Measurements from ENCODE around the gene WDR45.

Gene WDR45

DNA sequence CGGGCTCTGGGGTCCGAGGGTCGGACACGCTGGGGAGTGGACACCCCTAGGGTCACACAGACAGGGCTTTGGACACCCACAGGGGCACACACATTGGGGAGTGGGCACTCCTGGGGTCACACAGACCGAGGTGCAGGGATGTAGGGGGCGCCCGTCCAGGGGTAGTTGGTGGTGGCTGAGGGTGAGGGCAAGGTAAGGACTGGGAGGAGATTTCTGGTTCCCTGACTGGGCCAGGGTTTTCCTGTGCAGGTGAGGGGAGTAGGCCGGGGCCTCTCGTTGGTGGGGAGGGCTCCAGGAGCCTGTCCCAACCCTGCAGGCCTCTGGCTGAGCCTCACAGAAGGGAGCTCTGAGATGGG is 21.9 kb upstream of the WDR45 start:
- no peak overlapping the region for H3K9ac ChIP-seq
- TF ChIP-seq, protein P1, sequence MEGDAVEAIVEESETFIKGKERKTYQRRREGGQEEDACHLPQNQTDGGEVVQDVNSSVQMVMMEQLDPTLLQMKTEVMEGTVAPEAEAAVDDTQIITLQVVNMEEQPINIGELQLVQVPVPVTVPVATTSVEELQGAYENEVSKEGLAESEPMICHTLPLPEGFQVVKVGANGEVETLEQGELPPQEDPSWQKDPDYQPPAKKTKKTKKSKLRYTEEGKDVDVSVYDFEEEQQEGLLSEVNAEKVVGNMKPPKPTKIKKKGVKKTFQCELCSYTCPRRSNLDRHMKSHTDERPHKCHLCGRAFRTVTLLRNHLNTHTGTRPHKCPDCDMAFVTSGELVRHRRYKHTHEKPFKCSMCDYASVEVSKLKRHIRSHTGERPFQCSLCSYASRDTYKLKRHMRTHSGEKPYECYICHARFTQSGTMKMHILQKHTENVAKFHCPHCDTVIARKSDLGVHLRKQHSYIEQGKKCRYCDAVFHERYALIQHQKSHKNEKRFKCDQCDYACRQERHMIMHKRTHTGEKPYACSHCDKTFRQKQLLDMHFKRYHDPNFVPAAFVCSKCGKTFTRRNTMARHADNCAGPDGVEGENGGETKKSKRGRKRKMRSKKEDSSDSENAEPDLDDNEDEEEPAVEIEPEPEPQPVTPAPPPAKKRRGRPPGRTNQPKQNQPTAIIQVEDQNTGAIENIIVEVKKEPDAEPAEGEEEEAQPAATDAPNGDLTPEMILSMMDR (IDR thresholded peaks at IDR 0.05) = no peak
- H3K4me1 ChIP-seq = no peaks in the 10 kb centered on the region
- no peaks in the 10 kb centered on the region for H3K27me3 ChIP-seq (ENCODE audit: control insufficient read depth, insufficient read depth, low read length)
- H3K4me2 ChIP-seq (ENCODE audit: low read length) = peak overlapping the region; percentile 87
- no peaks in the 10 kb centered on the region for H3K36me3 ChIP-seq (ENCODE audit: control insufficient read depth, insufficient read depth, low read length)
- H3K79me2 ChIP-seq = no peaks in the 10 kb centered on the region
- H3K4me3 ChIP-seq (ENCODE audit: low read depth, low read length) = peak overlapping the region; percentile 70
- H3K9me3 ChIP-seq (ENCODE audit: control insufficient read depth, low read length) = no peaks in the 10 kb centered on the region
- H2AFZ ChIP-seq = peak overlapping the region; percentile 70
- no peak overlapping the region for H3K27ac ChIP-seq

DNA sequence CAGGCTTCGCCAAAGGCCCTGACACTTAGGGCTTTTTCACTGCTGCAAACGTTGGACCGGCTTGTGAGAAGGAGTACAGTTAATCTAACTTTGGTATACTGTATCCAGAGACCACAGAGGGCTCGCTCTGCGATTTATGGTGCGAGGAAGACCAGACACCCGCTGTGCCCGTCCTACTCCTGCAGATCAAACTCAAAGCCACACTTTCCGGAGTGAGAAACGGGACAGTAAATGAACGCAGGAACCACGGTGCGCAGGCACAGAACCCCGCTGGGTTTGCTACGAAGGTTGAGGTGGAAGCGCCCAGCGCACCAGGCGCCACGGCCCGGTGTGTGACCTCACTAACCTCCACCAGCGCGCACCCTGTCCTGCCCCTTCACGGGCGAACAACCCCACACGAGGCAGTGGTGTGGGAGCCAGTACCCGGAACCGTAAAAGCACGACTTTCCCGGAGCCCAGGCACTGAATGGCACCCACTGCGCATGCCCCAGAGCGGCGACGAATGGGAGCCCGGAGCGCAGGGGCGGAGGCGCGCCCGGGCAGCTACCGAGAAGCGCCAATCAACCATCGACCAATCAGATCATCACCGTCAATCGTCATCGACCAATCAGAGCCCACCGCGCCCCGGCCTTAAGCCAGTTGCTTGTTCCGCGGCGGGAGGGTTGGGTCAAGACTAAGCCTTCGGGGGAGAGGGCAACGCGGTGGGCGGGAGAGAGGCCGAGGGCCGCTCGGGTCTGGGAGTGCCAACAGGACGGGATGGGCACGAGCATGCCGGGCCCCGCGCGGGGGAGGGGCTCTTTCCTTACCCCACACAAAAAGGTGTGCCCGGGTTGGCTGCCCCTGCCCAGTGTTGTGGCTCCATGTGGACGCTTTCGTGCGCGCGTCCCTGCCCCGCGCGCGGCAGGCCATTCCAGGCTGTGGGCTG is 21.3 kb upstream of the WDR45 start:
- TF ChIP-seq, protein P1 (IDR thresholded peaks at IDR 0.05) = no peak
- Histone ChIP-seq H3K9ac (no peak overlapping the region), H3K36me3 (ENCODE audit: control insufficient read depth, insufficient read depth, low read length) (no peaks in the 10 kb centered on the region), H3K4me3 (ENCODE audit: low read depth, low read length) (peak overlapping the region; percentile 70), H3K27me3 (ENCODE audit: control insufficient read depth, insufficient read depth, low read length) (no peaks in the 10 kb centered on the region), H3K4me1 (no peaks in the 10 kb centered on the region), H3K79me2 (no peaks in the 10 kb centered on the region), H3K4me2 (ENCODE audit: low read length) (peak overlapping the region; percentile 87), H3K27ac (peak overlapping the region; percentile 53), H3K9me3 (ENCODE audit: control insufficient read depth, low read length) (no peaks in the 10 kb centered on the region), H2AFZ (peak overlapping the region; percentile 84)

DNA sequence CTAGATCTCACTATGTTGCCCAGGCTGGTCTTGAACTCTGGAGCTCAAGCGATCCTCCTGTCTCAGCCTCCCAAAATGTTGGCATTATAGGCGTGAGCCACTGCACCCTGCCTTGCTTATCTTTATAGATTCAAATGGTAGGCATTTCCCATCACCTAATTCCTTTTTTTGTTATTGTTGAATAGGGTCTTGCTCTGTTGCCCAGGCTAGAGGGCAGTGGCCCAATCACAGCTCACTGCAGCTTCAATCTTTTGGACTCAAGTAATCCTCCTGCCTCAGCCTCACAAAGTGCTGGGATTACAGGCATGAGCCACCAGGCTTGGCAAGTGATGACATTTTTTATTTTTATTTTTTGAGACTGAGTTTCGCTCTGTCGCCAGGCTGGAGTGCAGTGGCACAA is 16.7 kb upstream of the WDR45 start:
- TF ChIP-seq, protein P1 (IDR thresholded peaks at IDR 0.05) = no peak
- H3K79me2 ChIP-seq = no peaks in the 10 kb centered on the region
- no peak overlapping the region for H3K4me3 ChIP-seq (ENCODE audit: low read depth, low read length)
- no peak overlapping the region for H3K27ac ChIP-seq
- H3K9me3 ChIP-seq (ENCODE audit: control insufficient read depth, low read length) = no peaks in the 10 kb centered on the region
- no peaks in the 10 kb centered on the region for H3K36me3 ChIP-seq (ENCODE audit: control insufficient read depth, insufficient read depth, low read length)
- H3K4me1 ChIP-seq = no peaks in the 10 kb centered on the region
- no peak overlapping the region for H2AFZ ChIP-seq
- H3K27me3 ChIP-seq (ENCODE audit: control insufficient read depth, insufficient read depth, low read length) = no peaks in the 10 kb centered on the region
- no peak overlapping the region for H3K4me2 ChIP-seq (ENCODE audit: low read length)
- no peak overlapping the region for H3K9ac ChIP-seq

DNA sequence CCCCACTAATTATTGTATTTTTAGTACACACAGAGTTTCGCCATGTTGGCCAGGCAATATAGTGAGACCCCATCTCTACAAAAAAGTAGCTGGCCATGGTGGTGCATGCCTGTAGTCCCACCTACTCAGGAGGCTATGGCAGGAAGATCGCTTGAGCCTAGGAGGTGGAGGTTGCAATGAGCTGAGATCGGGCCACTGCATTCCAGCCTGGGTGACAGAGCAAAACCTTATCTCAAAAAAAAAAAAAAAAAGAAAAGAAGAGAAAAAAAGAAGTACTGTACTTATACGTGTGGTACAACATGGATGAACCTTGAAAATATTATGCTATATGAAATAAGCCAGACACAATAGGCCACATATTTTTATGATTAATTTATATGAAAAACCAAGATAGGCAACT is 9.9 kb upstream of the WDR45 start:
- H2AFZ ChIP-seq = no peak overlapping the region
- H3K4me2 ChIP-seq (ENCODE audit: low read length) = no peak overlapping the region
- H3K4me3 ChIP-seq (ENCODE audit: low read depth, low read length) = no peak overlapping the region
- TF ChIP-seq, protein P1 (IDR thresholded peaks at IDR 0.05) = no peak
- no peaks in the 10 kb centered on the region for H3K79me2 ChIP-seq
- H3K4me1 ChIP-seq = no peaks in the 10 kb centered on the region
- no peaks in the 10 kb centered on the region for H3K36me3 ChIP-seq (ENCODE audit: control insufficient read depth, insufficient read depth, low read length)
- no peaks in the 10 kb centered on the region for H3K27me3 ChIP-seq (ENCODE audit: control insufficient read depth, insufficient read depth, low read length)
- no peak overlapping the region for H3K9ac ChIP-seq
- no peaks in the 10 kb centered on the region for H3K9me3 ChIP-seq (ENCODE audit: control insufficient read depth, low read length)
- H3K27ac ChIP-seq = no peak overlapping the region
